H1 (cell line): ENCODE measurements around the gene LUZP1.

ENCODE experiments used
- EZH2 ChIP-seq: fragments of 200-600 bp; sonication (generic); IDR thresholded peaks from 2 replicates; pipeline ENCODE4 v1.7.1; 2012; ENCODE audit warnings: low read depth, mild to moderate bottlenecking, moderate library complexity, low read length, inconsistent platforms; ENCODE audit not compliant: severe bottlenecking
- POLR2A ChIP-seq, 2 experiments: IDR thresholded peaks; 1 replicate in 1 of 2; 2 replicates in 1 of 2; pipeline ENCODE4 v1.6.1; 2011; ENCODE audit warnings: low read depth in 2 of 2, low read length in 2 of 2, mild to moderate bottlenecking in 2 of 2; ENCODE audit errors: control extremely low read depth in 1 of 2
- RAD21 ChIP-seq, 2 experiments: IDR thresholded peaks in 1 of 2; conservative IDR thresholded peaks in 1 of 2; 2 replicates each; pipeline ENCODE4 v1.6.1; 2011; ENCODE audit warnings: low read depth in 2 of 2, low read length in 2 of 2, improper control_type of control experiment in 1 of 2, inconsistent platforms in 1 of 2, mild to moderate bottlenecking in 1 of 2, moderate library complexity in 1 of 2

GRCh38 chr1:23083714-23084480 is 84.8 kb downstream of the LUZP1 start:
- TF ChIP-seq EZH2 (no peak), RAD21 (IDR thresholded peaks at IDR 0.05 in 1 of 2, conservative IDR thresholded peaks at IDR 0.05 in 1 of 2; ENCODE audit: low read depth in 2 of 2, low read length in 2 of 2) (no peak), POLR2A (IDR thresholded peaks at IDR 0.05; ENCODE audit: control extremely low read depth in 1 of 2, low read depth in 2 of 2, low read length in 2 of 2) (peak; percentile 47 to 70; a peak in 2 of 3 replicates)
